ENCODE results near the gene ID2. TPM values are rescaled to one million over a fixed set of nuclear protein-coding genes. Genes with fewer than 3 reads are reported as not detected.

Gene ID2
- total RNA-seq, 1 experiment from 2014 or later: 48.6 TPM

DNA sequence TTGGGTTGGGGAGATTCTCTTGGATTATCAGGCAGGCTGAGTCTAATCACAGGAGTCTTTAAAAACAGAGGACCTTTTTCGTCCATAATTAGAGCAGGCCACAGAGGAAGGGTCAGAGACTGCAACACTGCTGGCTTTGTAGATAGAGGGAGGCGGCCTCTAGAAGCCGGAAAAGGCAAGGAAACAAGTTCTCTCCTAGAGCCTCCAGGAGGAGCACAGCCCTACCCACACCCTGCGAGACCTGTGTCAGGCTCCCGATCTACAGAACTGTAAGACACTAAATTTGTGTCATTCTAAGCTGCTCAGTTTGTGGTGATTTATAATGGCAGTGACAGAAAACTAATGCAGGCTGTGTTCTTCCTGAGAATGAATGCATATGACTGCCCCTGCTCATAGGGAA is 15.3 kb downstream of the ID2 start:
- Histone ChIP-seq H3K4ac (ENCODE audit: low read depth, low read length) (no peak overlapping the region), H3K27ac (ENCODE audit: insufficient read length, low read depth, low read length) (no peak overlapping the region), H3K23ac (ENCODE audit: insufficient read length, low read depth, low read length) (no peak overlapping the region), H4K5ac (ENCODE audit: insufficient read length, low read depth, low read length) (no peak overlapping the region), H3K9ac (ENCODE audit: extremely low read depth, insufficient read length, low read length) (no peak overlapping the region), H3K4me2 (ENCODE audit: insufficient read depth, insufficient read length, low read length) (no peak overlapping the region), H4K91ac (ENCODE audit: insufficient read length, low read depth, low read length) (no peak overlapping the region), H3K79me1 (ENCODE audit: insufficient read depth, low read depth, low read length, poor library complexity, severe bottlenecking) (no peaks in the 10 kb centered on the region), H2BK15ac (ENCODE audit: low read depth, low read length) (no peak overlapping the region), H2BK5ac (ENCODE audit: insufficient read length, low read length) (no peak overlapping the region), H3K18ac (ENCODE audit: insufficient read length, low read depth, low read length) (no peak overlapping the region), H3K9me3 (ENCODE audit: control insufficient read depth, low read depth, low read length) (no peaks in the 10 kb centered on the region), H3T11ph (ENCODE audit: low read length) (no peak overlapping the region), H3K23me2 (ENCODE audit: insufficient read length, low read depth, low read length, poor library complexity, severe bottlenecking) (no peaks in the 10 kb centered on the region), H3K56ac (ENCODE audit: insufficient read length, low read depth, low read length) (no peak overlapping the region), H2BK120ac (ENCODE audit: low read depth, low read length, poor library complexity, severe bottlenecking) (no peak overlapping the region), H4K8ac (replicated peaks; ENCODE audit: insufficient read length, low read depth, low read length) (no peak overlapping the region), H2BK12ac (ENCODE audit: insufficient read length, low read depth, low read length) (no peak overlapping the region), H2BK20ac (ENCODE audit: low read depth, low read length, poor library complexity, severe bottlenecking) (no peak overlapping the region), H4K20me1 (ENCODE audit: control insufficient read depth, insufficient read depth, insufficient read length) (no peaks in the 10 kb centered on the region), H3K79me2 (ENCODE audit: insufficient read depth, low read length) (no peaks in the 10 kb centered on the region), H2AK5ac (ENCODE audit: insufficient read length, low read length) (no peak overlapping the region), H2AFZ (ENCODE audit: low read length) (no peak overlapping the region), H3K14ac (ENCODE audit: insufficient read depth, low read length) (no peak overlapping the region), H3K27me3 (ENCODE audit: insufficient read depth, low read length) (no peaks in the 10 kb centered on the region), H3K4me1 (ENCODE audit: insufficient read depth, low read length) (no peaks in the 10 kb centered on the region)
- no peak overlapping the region for H3K27ac Mint-ChIP-seq
- H3K9me3 Mint-ChIP-seq: peaks cover 5 to 9% of the 10 kb centered on the region in 2 experiments; a peak in 2 of 5 replicates
- no peak overlapping the region for H3K4me3 Mint-ChIP-seq
- no peaks in the 10 kb centered on the region; a peak in 1 of 7 replicates for H3K36me3 Mint-ChIP-seq (ENCODE audit: insufficient read depth in 1 of 3, low read depth in 3 of 3)
- DNase-seq: no peak
- H3K4me1 Mint-ChIP-seq: peaks cover 0 to 4% of the 10 kb centered on the region in 2 experiments; a peak in 3 of 4 replicates
- TF ChIP-seq, protein P1, sequence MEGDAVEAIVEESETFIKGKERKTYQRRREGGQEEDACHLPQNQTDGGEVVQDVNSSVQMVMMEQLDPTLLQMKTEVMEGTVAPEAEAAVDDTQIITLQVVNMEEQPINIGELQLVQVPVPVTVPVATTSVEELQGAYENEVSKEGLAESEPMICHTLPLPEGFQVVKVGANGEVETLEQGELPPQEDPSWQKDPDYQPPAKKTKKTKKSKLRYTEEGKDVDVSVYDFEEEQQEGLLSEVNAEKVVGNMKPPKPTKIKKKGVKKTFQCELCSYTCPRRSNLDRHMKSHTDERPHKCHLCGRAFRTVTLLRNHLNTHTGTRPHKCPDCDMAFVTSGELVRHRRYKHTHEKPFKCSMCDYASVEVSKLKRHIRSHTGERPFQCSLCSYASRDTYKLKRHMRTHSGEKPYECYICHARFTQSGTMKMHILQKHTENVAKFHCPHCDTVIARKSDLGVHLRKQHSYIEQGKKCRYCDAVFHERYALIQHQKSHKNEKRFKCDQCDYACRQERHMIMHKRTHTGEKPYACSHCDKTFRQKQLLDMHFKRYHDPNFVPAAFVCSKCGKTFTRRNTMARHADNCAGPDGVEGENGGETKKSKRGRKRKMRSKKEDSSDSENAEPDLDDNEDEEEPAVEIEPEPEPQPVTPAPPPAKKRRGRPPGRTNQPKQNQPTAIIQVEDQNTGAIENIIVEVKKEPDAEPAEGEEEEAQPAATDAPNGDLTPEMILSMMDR (conservative IDR thresholded peaks at IDR 0.05): no peak
- WGBS (ENCODE audit: extremely low coverage, insufficient read length, low lambda C conversion rate): no CpG with 5 or more reads among the region's 5 CpGs
- peaks cover 2% of the 10 kb centered on the region for H3K27me3 Mint-ChIP-seq (ENCODE audit: low read depth)
